ENCODE measurements around the gene PRRC2C. TPM values are rescaled to one million over a fixed set of nuclear protein-coding genes. Genes with fewer than 3 reads are reported as not detected.

The PRRC2C gene
- total RNA-seq, 1 experiment from 2014 or later = 111 TPM

GRCh38 chr1:171486048-171486519, 754 bp downstream of the PRRC2C start:
- H3K4me2 ChIP-seq (ENCODE audit: low read depth, low read length, poor library complexity, severe bottlenecking) = peak overlapping the region; percentile 93
- H3K4me3 ChIP-seq (ENCODE audit: low read length) = peak overlapping the region; percentile 100
- H3K4me1 ChIP-seq (ENCODE audit: low read length) = peaks cover 48% of the 10 kb centered on the region
- H2AFZ ChIP-seq (ENCODE audit: low read length) = peak overlapping the region; percentile 55; the same call in 1 of the 2 replicates
- peaks cover 34% of the 10 kb centered on the region for H3K36me3 ChIP-seq (ENCODE audit: insufficient read depth, low read length)
- no peaks in the 10 kb centered on the region for H3K9me3 ChIP-seq (ENCODE audit: low read length)
- peak overlapping the region; percentile 100 for H3K9ac ChIP-seq (ENCODE audit: low read length)
- no peaks in the 10 kb centered on the region for H3K9me2 ChIP-seq (replicated peaks; ENCODE audit: insufficient read depth, low read length)
- peak overlapping the region; percentile 92 for H3K27ac ChIP-seq (ENCODE audit: low read length)
- H4K20me1 ChIP-seq (ENCODE audit: insufficient read depth, low read depth, low read length) = peaks cover 55% of the 10 kb centered on the region
- DNase-seq = peak; percentile 87
- peaks cover 58% of the 10 kb centered on the region for H3K79me2 ChIP-seq (ENCODE audit: low read length)
- H3K27me3 ChIP-seq (ENCODE audit: low read length) = no peaks in the 10 kb centered on the region

DNA sequence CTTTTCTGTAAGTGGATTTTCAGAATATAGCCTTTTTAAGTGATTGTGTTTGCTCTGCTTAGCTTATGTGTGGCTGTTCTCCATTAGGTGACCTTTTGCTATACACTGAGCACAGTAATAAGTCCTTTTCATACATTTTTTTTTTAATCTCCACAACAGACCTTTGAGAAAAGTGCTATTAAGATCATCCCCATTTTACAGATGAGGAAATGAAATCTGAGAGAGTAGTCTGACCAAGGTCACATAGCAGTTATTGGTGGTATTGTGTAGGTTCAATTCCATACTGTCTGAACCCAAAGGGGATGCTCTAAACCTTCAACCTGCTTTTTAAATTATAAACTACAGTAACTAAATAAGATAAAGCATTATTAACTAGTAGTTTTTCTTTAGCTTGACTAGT, 1.7 kb downstream of the PRRC2C start:
- Histone ChIP-seq H3K4me1 (ENCODE audit: low read length) (peaks cover 53% of the 10 kb centered on the region), H3K9me3 (ENCODE audit: low read length) (no peaks in the 10 kb centered on the region), H3K27me3 (ENCODE audit: low read length) (no peaks in the 10 kb centered on the region), H3K27ac (ENCODE audit: low read length) (peak overlapping the region; percentile 92; the same call in 1 of the 2 replicates), H2AFZ (ENCODE audit: low read length) (no peak overlapping the region), H3K79me2 (ENCODE audit: low read length) (peaks cover 67% of the 10 kb centered on the region), H3K4me3 (ENCODE audit: low read length) (peak overlapping the region; percentile 100), H3K9ac (ENCODE audit: low read length) (peak overlapping the region; percentile 100), H3K9me2 (replicated peaks; ENCODE audit: insufficient read depth, low read length) (no peaks in the 10 kb centered on the region), H3K4me2 (ENCODE audit: low read depth, low read length, poor library complexity, severe bottlenecking) (peak overlapping the region; percentile 93), H3K36me3 (ENCODE audit: insufficient read depth, low read length) (peaks cover 38% of the 10 kb centered on the region), H4K20me1 (ENCODE audit: insufficient read depth, low read depth, low read length) (peaks cover 61% of the 10 kb centered on the region)
- DNase-seq = no peak

GRCh38 chr1:171488190-171488929, 3.0 kb downstream of the PRRC2C start:
- H3K4me3 ChIP-seq (ENCODE audit: low read length) = peak overlapping the region; percentile 100; the same call in 1 of the 2 replicates
- H3K27me3 ChIP-seq (ENCODE audit: low read length) = no peaks in the 10 kb centered on the region
- H3K79me2 ChIP-seq (ENCODE audit: low read length) = peaks cover 79% of the 10 kb centered on the region
- H3K9me2 ChIP-seq (replicated peaks; ENCODE audit: insufficient read depth, low read length) = no peaks in the 10 kb centered on the region
- no peaks in the 10 kb centered on the region for H3K9me3 ChIP-seq (ENCODE audit: low read length)
- peaks cover 38% of the 10 kb centered on the region for H3K36me3 ChIP-seq (ENCODE audit: insufficient read depth, low read length)
- no peak overlapping the region for H3K9ac ChIP-seq (ENCODE audit: low read length)
- H2AFZ ChIP-seq (ENCODE audit: low read length) = no peak overlapping the region
- peak overlapping the region; percentile 93 for H3K4me2 ChIP-seq (ENCODE audit: low read depth, low read length, poor library complexity, severe bottlenecking)
- peaks cover 68% of the 10 kb centered on the region for H4K20me1 ChIP-seq (ENCODE audit: insufficient read depth, low read depth, low read length)
- no peak for DNase-seq
- peaks cover 61% of the 10 kb centered on the region for H3K4me1 ChIP-seq (ENCODE audit: low read length)
- H3K27ac ChIP-seq (ENCODE audit: low read length) = no peak overlapping the region

DNA sequence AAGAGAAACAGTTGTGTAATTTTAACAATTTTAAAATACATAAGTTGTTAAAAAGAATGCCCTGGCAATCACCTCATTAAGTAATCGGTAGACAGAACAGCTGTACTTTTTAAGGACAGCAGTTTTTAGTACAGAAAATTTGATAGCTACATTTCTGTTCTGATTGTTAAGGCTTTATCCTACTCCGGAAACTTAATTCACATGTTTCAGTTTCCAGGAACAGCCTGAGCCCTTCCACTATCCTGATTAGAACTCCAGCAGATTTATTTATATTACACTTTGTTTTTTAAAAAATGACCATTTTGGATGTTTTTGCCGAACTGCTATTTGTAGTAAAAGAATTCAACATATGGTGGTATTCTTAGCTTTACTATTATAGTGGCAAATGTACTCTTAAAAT, 8.7 kb downstream of the PRRC2C start:
- Histone ChIP-seq H3K9me2 (replicated peaks; ENCODE audit: insufficient read depth, low read length) (no peaks in the 10 kb centered on the region), H2AFZ (ENCODE audit: low read length) (no peak overlapping the region), H3K4me1 (ENCODE audit: low read length) (peaks cover 63% of the 10 kb centered on the region), H3K27me3 (ENCODE audit: low read length) (no peaks in the 10 kb centered on the region), H3K27ac (ENCODE audit: low read length) (peak overlapping the region; percentile 61), H3K9ac (ENCODE audit: low read length) (no peak overlapping the region), H3K79me2 (ENCODE audit: low read length) (peaks cover 99% of the 10 kb centered on the region), H3K4me2 (ENCODE audit: low read depth, low read length, poor library complexity, severe bottlenecking) (peak overlapping the region; percentile 21), H3K36me3 (ENCODE audit: insufficient read depth, low read length) (peaks cover 28% of the 10 kb centered on the region), H4K20me1 (ENCODE audit: insufficient read depth, low read depth, low read length) (peaks cover 77% of the 10 kb centered on the region), H3K4me3 (ENCODE audit: low read length) (no peak overlapping the region), H3K9me3 (ENCODE audit: low read length) (no peaks in the 10 kb centered on the region)
- peak; percentile 36 for DNase-seq

GRCh38 chr1:171495444-171495843, 10.1 kb downstream of the PRRC2C start:
- Histone ChIP-seq H4K20me1 (ENCODE audit: insufficient read depth, low read depth, low read length) (peaks cover 67% of the 10 kb centered on the region), H3K27ac (ENCODE audit: low read length) (peak overlapping the region; percentile 1), H3K36me3 (ENCODE audit: insufficient read depth, low read length) (peaks cover 16% of the 10 kb centered on the region), H3K9ac (ENCODE audit: low read length) (no peak overlapping the region), H3K4me1 (ENCODE audit: low read length) (peaks cover 64% of the 10 kb centered on the region), H3K4me3 (ENCODE audit: low read length) (no peak overlapping the region), H3K27me3 (ENCODE audit: low read length) (no peaks in the 10 kb centered on the region), H3K4me2 (ENCODE audit: low read depth, low read length, poor library complexity, severe bottlenecking) (peak overlapping the region; percentile 9), H3K79me2 (ENCODE audit: low read length) (peaks cover 99% of the 10 kb centered on the region), H3K9me3 (ENCODE audit: low read length) (no peaks in the 10 kb centered on the region), H2AFZ (ENCODE audit: low read length) (no peak overlapping the region), H3K9me2 (replicated peaks; ENCODE audit: insufficient read depth, low read length) (no peaks in the 10 kb centered on the region)
- DNase-seq = no peak

DNA sequence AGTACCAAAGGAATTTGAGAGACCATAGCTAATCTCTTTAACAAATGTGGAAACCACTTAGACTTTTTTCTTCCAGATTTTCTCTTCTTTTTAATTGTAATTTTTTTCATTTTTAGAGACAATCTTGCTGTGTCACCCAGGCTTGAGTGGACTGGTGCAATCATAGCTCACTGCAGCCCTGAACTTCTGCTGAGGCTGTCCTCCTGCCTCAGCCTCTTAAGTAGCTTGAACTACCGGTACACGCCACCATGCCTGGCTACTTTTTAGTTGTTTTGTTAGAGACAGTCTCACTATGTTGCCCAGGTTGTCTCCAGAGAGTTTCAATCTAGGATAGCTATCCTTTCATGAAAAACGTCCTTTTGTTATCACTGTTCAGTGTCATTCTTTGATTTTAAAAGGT, 15.0 kb downstream of the PRRC2C start:
- Histone ChIP-seq H3K9me2 (replicated peaks; ENCODE audit: insufficient read depth, low read length) (no peaks in the 10 kb centered on the region), H3K27ac (ENCODE audit: low read length) (peak overlapping the region; percentile 58), H4K20me1 (ENCODE audit: insufficient read depth, low read depth, low read length) (peaks cover 67% of the 10 kb centered on the region), H3K9me3 (ENCODE audit: low read length) (no peaks in the 10 kb centered on the region), H2AFZ (ENCODE audit: low read length) (no peak overlapping the region), H3K27me3 (ENCODE audit: low read length) (no peaks in the 10 kb centered on the region), H3K9ac (ENCODE audit: low read length) (no peak overlapping the region), H3K79me2 (ENCODE audit: low read length) (peaks cover 100% of the 10 kb centered on the region), H3K4me1 (ENCODE audit: low read length) (peaks cover 50% of the 10 kb centered on the region), H3K36me3 (ENCODE audit: insufficient read depth, low read length) (peaks cover 19% of the 10 kb centered on the region; the same call in 1 of the 2 replicates), H3K4me2 (ENCODE audit: low read depth, low read length, poor library complexity, severe bottlenecking) (peak overlapping the region; percentile 25), H3K4me3 (ENCODE audit: low read length) (no peak overlapping the region)
- DNase-seq = no peak

- Histone ChIP-seq H3K9ac (ENCODE audit: low read length) (no peak overlapping the region), H3K4me3 (ENCODE audit: low read length) (no peak overlapping the region), H3K4me1 (ENCODE audit: low read length) (peaks cover 49% of the 10 kb centered on the region), H3K9me2 (replicated peaks; ENCODE audit: insufficient read depth, low read length) (no peaks in the 10 kb centered on the region), H3K9me3 (ENCODE audit: low read length) (no peaks in the 10 kb centered on the region), H3K4me2 (ENCODE audit: low read depth, low read length, poor library complexity, severe bottlenecking) (peak overlapping the region; percentile 25), H3K27ac (ENCODE audit: low read length) (peak overlapping the region; percentile 58), H3K36me3 (ENCODE audit: insufficient read depth, low read length) (peaks cover 19% of the 10 kb centered on the region; the same call in 1 of the 2 replicates), H2AFZ (ENCODE audit: low read length) (no peak overlapping the region), H3K27me3 (ENCODE audit: low read length) (no peaks in the 10 kb centered on the region), H4K20me1 (ENCODE audit: insufficient read depth, low read depth, low read length) (peaks cover 68% of the 10 kb centered on the region), H3K79me2 (ENCODE audit: low read length) (peaks cover 100% of the 10 kb centered on the region)
- DNase-seq = no peak
These were observed 15.5 kb downstream of the PRRC2C start for GRCh38 chr1:171500803-171501202.

DNA sequence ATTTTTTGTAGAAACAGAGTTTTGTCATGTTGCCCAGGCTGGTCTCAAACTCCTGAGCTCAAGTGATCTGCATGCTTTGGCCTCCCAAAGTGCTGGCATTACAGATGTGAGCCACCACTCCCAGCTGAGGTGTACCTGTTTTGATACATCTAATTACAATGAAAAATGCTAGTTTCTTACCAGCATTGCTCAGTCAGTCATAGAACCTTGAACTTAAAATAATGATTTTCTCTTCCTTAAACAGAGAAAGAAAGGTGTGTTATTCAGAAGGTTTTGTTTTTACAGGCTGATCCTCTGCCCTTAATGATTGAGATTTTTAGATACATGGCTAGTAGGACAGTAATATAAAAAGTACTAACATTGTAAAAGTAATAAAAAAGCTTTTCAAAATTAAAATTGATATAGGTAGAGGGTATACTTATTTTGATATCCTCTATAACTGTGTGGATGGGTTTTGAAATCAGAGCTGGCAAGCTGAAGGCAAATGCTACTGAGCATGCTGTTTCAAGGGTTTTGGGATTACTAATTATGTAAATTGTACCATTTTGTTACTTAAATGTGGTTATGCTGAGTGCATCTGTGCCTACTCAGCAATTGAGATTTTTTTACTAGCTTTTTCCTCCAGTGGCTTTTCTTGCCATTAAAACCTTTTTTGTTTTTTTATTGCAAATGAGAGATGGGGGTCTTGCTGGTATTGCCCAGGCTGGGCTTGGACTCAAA, 16.1 kb downstream of the PRRC2C start:
- peak overlapping the region; percentile 58 for H3K27ac ChIP-seq (ENCODE audit: low read length)
- no peaks in the 10 kb centered on the region for H3K9me3 ChIP-seq (ENCODE audit: low read length)
- no peaks in the 10 kb centered on the region for H3K27me3 ChIP-seq (ENCODE audit: low read length)
- no peak overlapping the region for H2AFZ ChIP-seq (ENCODE audit: low read length)
- peaks cover 100% of the 10 kb centered on the region for H3K79me2 ChIP-seq (ENCODE audit: low read length)
- no peaks in the 10 kb centered on the region for H3K9me2 ChIP-seq (replicated peaks; ENCODE audit: insufficient read depth, low read length)
- H3K4me3 ChIP-seq (ENCODE audit: low read length) = no peak overlapping the region
- H3K4me1 ChIP-seq (ENCODE audit: low read length) = peaks cover 51% of the 10 kb centered on the region
- peak; percentile 61 for DNase-seq
- H3K36me3 ChIP-seq (ENCODE audit: insufficient read depth, low read length) = peaks cover 17% of the 10 kb centered on the region; the same call in 1 of the 2 replicates
- H3K9ac ChIP-seq (ENCODE audit: low read length) = no peak overlapping the region
- peak overlapping the region; percentile 25 for H3K4me2 ChIP-seq (ENCODE audit: low read depth, low read length, poor library complexity, severe bottlenecking)
- peaks cover 69% of the 10 kb centered on the region for H4K20me1 ChIP-seq (ENCODE audit: insufficient read depth, low read depth, low read length)

Measured in Karpas-422 (cell line).